SHP77 treated with DMSO at 0.1 percent for 48 hours (cell line): Measurements from ENCODE around the gene LRRC2.
"Not testable (repeated sequence)": the region's sequence is repeated elsewhere in the genome, so short reads cannot be mapped to it uniquely, and the experiment has no call there.

Experiments used
- DNase-seq: peaks from one replicate; lab custom pipeline; 2025; lab: John Stamatoyannopoulos, UW

The LRRC2 gene

DNA sequence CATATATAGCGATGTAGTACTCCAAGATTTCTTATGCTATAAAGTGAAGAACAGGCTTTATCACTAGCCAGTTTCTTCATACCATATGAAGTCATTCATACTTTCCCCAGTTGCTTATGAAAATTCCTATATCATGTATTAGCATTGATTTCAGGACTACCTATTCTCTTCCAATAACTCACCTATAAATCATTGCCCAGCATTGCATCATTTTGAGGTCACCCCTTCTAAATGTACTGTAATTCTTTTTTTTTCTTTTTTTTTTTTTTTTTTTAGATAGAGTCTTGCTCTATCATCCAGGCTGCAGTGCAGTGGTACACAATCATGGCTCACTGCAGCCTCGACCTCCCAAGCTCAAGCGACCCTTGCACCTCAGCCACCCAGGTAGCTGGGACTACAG lies 41.3 kb downstream of the LRRC2 start:
- no peak for DNase-seq

DNA sequence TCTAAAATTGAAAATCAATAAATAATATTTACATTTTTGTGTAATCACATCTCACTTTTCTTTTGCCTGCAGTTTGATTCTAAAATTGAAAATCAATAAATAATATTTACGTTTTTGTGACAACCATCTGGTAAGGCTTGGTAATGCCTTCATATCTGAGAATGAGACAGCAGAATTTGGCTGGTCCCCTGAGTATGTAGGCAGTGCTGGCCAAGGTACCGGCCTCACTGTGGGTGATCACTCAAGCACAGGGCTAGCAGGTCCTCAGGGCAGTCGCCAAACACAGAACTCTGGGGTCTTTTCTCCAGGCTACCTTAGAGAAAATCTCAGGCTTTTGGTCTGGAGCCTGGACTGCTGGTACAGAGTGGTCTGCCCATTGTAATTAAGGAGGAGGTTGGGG lies 42.1 kb downstream of the LRRC2 start:
- no peak for DNase-seq

DNA sequence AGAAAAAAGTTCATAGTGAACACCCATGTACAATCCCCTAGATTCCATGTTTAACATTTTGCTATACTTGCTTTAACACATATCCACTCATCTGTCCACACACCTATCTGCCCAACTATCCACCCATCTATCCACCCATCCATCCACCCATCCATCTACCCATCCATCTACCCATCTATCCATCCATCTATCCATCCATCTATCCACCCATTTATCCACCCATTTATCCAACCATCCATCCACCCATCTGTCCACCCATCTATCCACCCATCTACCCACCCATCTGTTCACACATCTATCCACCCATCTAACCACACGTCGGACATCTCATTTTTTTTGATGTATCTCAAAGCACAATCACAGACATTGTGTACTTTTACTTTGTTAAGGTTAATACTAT lies 42.5 kb downstream of the LRRC2 start:
- DNase-seq, result no peak

DNA sequence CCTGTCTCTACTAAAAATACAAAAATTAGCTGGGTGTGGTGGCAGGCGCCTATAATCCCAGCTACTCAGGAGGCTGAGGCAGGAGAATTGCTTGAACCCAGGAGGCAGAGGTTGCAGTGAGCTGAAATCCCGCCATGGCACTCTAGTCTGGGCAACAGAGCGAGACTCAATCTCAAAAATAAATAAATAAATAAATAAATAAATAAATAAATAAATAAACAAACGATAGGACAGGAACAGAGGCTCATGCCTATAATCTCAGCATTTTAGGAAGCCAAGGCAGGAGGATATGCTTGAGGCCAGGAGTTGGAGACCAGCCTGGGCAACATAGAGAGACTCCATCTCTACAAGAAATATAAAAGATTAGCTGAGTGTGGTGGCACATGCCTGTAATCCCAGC lies 43.9 kb downstream of the LRRC2 start:
- not testable (repeated sequence) for DNase-seq

DNA sequence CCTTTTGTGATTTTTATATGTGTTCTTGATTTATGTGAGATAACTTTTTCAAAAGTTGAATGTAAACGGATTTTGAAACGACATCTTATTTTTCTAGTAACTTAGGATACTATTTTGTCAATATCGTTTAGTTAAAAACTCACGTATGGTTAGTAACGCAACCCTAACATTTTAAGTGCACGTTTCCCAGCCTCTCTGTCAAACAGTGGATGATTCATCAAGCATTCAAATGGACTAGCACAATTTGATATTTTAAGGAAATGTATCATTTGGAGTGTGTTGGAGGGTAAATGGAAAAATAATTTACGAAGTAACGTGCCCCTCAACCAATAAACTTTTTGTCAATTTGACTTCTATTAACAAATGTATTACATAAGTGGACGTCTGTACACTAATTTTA lies 45.0 kb downstream of the LRRC2 start:
- DNase-seq, result no peak

DNA sequence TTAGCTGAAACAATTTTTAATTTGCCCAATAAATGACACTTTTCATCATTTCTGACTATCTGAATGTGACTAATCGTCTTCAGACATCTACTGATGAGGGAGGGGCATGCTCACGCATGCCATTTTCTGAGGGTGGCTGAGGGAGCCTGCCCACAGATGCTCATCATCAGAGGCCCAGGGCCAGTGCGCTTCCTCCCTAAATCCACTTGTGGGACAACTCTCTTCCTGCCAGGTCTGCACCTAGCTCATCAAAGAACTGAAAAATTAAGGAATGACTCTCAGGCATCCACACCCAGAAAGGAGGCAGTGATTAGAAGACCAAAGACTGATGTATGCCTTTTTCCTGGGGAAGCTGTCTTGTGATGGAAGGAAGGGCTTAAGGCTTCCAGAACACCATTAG lies 45.6 kb downstream of the LRRC2 start:
- no peak for DNase-seq

DNA sequence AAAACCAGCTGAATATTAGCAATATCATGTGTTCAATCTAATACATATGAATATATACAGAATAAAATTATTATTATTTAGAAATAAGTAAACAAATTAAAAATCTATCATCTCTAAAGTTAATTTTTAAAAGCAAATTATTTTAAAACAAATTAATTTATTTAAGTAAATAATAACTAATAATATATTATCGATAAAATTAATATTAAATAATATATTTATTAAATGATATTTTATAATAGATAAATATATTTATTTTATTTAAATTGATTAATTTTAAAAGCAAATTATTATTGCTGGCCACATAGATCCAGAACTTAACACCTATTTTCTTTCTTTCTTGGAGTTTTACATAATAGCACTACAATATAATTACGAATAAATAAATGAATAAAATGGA lies 46.1 kb downstream of the LRRC2 start:
- no peak for DNase-seq

DNA sequence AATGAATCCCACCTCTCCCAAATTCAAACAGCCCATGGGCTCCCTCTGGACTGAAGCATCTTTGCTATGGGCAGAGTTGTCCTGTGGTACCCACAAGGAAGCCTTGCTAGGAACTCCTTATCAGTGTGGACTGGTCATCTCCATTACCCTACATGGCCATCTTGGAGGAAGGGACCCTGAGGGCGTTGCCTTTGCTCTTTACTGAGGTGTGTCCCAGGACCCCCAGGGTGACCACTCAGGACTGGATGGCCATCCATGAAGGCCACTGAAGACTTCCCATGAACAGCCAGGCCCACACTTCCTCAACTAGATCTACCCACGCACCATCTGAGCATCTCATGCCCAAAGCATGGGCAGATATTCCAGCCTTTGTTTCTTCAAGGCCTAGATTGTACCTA lies 48.3 kb downstream of the LRRC2 start:
- no peak for DNase-seq

DNA sequence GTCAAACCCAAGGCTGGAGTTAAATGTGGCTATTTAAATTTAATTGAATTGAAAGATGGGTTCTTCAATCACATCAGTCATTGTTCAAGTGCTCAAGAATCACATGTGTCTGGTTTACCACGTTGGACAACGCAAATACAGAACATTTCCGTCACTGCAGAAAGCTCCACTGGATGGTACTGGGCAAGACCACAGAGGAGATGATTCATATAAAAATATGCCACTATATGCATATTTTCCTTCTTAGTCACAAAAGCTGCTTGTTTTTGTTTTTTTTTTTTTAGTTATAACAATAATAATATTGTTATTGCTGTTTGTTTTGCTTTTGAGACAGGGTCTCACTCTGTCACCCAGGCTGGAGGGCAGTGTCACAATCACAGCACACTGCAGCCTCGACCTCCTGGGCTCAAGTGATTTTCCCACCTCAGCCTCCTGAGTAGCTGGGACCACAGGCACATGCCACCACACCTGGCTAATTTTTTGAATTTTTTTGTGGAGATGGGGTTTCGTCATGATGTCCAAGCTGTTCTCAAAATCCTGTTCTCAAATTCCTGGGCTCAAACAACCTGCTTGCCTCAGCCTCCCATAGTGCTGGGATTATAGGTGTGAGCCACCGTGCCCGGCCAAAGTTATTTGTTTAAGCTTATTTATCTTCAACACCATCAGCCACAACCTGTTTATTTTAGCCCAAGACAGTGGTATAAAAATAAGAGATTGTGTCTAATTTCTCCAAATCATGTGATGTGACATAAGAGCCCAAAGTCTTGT lies 48.9 kb downstream of the LRRC2 start:
- DNase-seq, result no peak

DNA sequence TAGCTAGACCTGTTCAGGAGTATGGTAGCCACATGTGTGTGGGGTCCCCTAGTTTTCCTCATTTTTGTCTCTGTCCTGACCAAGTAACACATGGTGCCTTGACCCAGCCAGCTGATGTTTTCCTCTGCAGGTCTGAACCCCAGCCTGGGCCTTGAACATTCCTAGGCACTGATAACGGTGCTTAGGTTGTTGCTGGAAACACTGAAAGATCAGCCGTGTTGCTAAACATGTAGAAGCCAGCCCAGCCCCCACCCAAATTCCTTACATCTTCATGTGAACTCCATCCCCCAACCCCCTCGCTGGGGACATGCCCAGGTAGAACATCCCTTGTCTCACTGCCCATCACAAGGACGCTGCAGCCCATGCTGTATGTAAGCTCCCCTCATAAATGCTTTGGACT lies 49.6 kb downstream of the LRRC2 start:
- no peak for DNase-seq

DNA sequence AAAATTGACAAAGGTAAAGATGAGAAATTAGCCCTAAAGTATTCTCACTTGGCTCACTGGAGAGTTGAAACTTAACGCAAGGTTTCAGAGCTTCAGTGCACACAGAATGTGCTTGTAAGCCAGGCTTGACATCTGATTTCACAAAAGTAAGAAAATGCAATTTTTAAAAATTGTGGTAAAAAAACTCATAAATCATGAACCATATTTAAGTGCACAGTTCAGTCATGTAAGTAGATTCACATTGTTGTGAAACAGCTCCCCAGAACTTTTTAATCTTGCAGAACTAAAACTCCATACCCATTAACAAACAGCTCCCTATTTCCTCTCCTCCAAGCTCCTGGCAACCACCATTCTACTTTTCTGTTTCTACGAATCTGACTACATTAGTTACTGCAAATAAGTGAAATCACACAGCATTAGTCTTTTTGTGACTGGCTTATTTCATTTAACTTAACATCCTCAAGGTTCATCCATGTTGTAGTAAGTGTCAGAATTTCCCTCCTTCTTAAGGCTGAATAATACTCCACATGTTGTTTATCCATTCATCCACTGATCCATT lies 53.8 kb downstream of the LRRC2 start:
- no peak for DNase-seq

DNA sequence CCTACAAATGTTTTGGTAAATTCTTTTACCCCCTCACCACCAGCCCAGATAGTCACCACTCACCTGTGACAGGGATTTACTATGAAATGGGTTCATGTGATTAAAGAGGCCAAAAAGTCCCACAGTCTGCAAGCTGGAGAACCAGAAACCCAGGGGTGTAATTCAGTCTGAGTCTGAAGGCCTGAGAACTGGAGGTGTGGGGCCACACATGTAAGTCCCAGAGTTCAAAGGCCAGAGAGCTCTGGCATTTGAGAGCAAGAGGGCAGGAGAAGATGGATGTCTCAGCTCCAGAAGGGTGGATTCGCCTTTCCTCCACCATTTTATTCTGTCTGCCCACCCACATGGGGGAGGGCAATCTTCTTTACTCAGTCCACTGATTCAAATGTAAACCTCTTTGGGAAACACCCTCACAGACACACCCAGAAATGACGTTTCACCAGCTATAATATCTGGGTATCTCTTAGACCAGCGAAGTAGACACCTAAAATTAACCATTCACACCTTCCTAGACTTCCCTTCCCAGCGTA lies 56.4 kb downstream of the LRRC2 start:
- DNase-seq, result no peak

DNA sequence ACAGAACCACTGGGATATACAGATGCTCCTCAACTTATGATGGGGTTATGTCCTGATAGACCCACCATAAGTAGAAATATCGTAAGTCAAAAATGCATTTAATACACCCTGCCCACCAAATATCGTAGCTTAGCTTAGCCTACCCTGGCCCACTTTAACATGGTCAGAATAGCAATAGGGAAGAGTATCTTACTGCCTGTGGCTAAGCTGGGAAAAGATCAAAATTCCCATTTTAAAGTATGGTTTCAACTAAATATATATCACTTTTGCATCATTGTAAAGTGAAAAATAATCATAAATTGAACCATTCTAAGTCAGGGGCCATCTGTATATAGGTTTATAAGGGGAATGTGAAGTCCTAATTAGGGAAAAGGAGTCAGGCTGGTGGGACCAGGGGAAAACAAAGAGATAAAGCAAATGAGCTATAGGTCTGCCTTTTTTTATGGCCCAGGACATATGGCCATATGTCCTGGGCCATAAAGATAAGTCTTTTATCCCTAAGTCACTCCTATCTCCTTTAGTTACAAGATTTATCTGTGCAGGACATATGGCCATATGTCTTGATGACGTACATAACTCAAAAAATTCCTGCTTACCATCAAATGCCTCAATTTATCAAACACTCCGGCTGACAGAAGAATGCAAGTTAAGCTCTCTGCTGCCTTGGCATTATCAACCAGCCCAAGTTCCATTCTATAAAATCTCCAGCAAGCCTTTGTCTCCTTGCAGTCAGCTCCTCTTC lies 57.1 kb downstream of the LRRC2 start:
- DNase-seq, result no peak

DNA sequence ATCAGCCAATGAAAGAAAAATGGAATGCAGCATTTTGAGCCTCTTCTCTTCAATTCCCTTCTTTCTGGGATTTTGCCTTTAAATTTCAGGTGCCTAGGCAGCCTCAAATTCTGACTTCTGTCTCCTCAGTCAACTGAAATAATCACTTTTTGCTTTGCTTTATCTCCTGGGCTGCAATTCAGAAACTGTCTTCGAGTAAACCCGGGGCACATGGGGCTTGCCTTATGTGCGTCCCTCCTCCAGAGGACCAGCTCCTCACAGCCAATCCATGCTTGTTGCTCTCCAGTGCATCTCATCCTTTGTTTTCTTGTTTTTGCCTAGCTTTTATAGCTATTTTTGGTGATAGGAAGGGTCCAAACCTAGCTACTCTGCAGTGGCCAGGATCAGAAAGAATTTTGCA lies 59.6 kb downstream of the LRRC2 start:
- DNase-seq, result no peak

DNA sequence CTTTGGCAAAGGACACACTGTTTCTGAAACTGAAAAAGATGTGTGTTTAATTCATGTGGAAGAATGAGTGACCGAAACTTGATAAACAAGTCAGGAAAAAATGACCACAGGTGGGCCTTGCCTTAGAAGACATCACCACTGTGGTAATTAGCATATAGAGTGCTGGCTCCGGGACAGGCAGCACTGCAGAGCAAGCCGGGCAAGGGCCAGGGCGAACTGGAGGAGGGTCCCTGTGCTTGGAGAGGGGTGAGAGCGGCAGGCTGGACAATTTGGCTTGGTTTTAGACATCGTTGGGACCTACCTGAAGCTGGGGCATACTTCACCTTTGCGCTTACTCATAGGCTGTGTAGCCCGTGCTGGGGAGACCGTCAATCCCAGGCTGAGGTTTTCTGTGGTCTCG lies 60.1 kb downstream of the LRRC2 start:
- DNase-seq, result no peak

DNA sequence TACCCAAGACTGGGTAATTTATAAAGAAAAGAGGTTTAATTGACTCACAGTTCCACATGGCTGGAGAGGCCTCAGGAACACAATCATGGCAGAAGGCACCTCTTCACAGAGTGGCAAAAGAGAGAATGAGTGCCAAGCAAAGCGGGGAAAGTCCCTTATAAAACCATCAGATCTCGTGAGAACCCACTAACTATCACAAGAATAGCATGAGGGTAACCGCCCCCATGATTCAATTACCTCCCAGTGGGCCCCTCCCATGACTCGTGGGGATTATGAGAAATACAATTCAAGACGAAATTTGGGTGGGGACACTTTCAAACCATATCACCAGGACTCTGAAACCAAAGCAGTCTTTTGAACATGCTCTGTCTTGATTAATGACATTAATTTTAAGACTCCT lies 61.3 kb downstream of the LRRC2 start:
- DNase-seq, result no peak

DNA sequence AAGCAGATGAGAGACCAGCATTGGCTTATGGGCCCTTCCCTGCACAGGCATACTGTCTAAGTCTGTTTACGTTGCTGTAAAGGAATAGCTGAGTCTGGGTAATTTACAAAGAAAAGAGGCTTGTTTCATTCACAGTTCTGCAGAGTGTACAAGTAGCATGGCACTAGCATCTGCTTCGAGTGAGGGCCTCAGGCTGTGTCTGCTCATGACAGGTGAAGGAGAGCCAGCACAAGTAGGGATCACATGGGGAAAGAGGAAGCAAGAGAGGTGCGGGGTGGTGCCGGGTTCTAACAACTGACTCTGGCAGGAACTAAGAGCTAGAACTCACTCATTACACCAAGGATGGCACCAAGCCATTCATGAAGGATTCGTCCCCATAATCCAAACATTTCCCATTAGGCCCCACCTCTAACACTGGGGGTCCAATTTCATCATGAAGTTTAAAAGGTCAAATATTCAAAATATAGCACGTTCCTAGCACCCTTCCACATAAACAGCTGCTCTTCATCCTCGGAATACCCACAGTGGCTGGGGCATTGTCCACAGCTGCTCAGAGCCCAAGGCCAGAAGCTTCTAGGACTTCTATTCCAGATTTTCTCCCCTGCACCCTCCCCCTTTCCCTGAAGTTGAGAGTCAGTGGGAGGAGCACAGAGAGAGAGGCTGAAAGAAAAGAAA lies 62.8 kb downstream of the LRRC2 start:
- no peak for DNase-seq

DNA sequence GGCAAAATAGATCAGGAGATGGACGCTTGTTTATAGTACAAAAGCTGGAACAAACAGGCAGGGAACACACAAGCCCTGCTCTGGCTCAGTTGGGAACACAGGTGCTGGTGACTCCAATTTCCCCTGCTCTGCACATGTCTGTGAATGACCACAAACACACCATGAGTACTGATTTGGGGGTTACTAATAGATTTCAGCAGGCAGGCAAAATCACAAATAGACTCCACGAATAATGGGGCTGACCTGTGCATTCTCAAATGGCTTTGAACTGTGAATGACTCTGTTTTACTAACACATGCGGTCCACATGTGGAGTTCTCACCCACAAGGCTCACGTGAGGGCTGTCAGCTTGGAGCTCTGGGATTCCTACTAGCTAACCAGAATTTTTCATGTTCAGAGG lies 64.4 kb downstream of the LRRC2 start:
- DNase-seq, result no peak

DNA sequence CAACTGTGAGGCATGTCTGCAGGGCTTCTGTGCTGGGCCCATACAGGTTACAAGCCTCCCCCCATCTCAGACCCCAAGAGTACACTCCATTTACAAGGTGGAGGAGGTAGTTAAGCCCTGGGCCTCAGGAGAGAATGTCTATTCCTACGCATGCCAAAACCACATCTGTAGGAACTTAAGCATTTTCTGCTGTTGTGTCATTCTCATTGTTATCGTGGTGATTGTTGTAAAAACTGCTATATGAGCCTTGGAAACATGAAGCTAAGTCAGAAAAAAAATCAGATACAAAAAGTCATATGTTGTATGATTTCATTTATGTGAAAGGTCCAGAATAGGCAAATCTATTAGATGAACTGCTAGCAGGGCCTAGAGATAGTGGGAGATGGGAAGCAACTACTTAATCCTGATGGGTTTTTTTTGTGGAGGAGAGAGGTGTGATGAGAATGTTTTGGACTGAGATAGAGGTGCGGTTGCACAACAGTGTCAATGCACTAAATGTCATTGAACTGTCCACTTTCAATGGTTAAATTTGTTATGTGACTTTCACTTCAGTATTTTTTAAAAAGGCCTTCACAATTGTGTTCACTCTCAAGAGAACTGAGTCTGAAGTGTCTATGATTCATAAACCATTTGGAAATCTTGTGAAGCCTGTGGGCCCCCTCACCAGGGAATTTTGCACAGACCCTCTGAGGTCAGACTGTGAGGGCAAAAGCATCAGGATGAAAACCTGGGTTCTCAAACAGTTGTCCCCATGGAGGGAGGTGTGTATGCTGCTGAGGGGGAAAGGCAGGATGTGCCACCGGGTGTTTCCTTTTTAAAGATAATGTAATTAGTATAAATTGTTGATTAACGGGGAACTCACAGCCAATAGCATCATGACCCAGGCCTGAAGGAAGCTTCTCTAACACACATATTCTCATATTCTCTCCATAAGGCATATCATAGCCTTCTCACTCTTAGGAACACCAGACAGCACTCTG lies 65.2 kb downstream of the LRRC2 start:
- no peak for DNase-seq

DNA sequence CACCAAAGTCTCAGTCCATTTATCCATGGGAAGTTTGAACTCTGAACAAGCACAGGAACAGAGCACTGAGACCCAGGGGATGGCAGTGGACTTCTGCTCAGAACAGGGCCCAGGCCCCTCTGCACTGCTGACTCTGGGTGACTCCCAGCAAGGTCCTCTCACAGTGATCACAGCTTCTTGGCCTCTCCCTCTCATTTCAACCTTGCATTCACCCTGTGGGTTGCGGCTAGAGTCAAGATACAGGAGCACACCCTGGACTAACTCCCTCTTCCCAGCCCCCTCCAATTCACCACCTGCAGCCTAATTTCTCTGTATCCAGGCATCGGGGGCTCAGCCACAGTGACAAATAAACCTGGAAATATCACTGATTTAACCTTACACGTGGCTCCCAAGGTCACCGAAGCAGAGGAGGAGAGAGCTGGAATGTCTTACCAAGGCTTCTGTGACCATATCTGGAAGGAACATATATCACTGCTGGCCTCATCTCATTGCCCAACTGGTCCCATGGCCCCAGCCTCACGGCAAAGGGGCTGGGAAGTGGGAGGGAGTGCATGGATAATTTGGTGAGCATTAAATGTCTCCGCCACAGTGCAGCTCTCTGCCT lies 67.1 kb downstream of the LRRC2 start:
- no peak for DNase-seq
